ENCODE measurements around the gene CLPSL1. TPM values are rescaled to one million over a fixed set of nuclear protein-coding genes. Genes with fewer than 3 reads are reported as not detected.

The CLPSL1 gene
- total and polyA plus RNA-seq, 2 donors (not counting 1 experiment from before 2014, with no cell fraction given): not detected

GRCh38 chr6:35739645-35740524 lies 40.9 kb upstream of the CLPSL1 start:
- ChIA-PET POLR2A (no interaction called here), CTCF (interaction anchor here (0.6 to 12.6 kb wide), 12 partner anchors 12 to 447 kb away, joined by 3 to 369 read pairs (median 17); no protein-coding TSS in a partner anchor)
- DNase-seq: no peak
- H3K9ac ChIP-seq (ENCODE audit: low read length): no peak overlapping the region
- intact Hi-C loops (cut with micrococcal nuclease): no loop called here
- no peaks in the 10 kb centered on the region for H3K27me3 ChIP-seq (replicated peaks in 1 of 4; ENCODE audit: control extremely low read depth in 1 of 4, control insufficient read depth in 3 of 4, insufficient read depth in 4 of 4, low read length in 3 of 4)
- ATAC-seq (ENCODE audit: low read depth): no peak
- H3K4me3 ChIP-seq (ENCODE audit: control extremely low read depth in 1 of 5, extremely low read depth in 1 of 5, insufficient read depth in 1 of 5, low read depth in 2 of 5, low read length in 4 of 5): no peak overlapping the region
- no peaks in the 10 kb centered on the region for H3K36me3 ChIP-seq (replicated peaks in 1 of 2; ENCODE audit: control extremely low read depth in 1 of 2, control insufficient read depth in 1 of 2, extremely low read depth in 1 of 2, insufficient read depth in 2 of 2, low read length in 1 of 2)
- Mint-ChIP-seq H3K27me3 (no peaks in the 10 kb centered on the region), H3K9me3 (ENCODE audit: insufficient read depth) (no peaks in the 10 kb centered on the region), H3K4me3 (no peak overlapping the region), H3K27ac (no peak overlapping the region), H3K4me1 (peaks cover 15% of the 10 kb centered on the region)
- H3K79me2 ChIP-seq (ENCODE audit: control insufficient read depth, insufficient read depth, low read length): no peaks in the 10 kb centered on the region
- WGBS (ENCODE audit: insufficient coverage): 93% methylated on average over 3 of the region's 5 CpGs
- H3K27ac ChIP-seq (ENCODE audit: low read length in 2 of 2): no peak overlapping the region
- no peaks in the 10 kb centered on the region for H4K20me1 ChIP-seq (ENCODE audit: control insufficient read depth, insufficient read depth, low read length, poor library complexity, severe bottlenecking)
- H3K9me3 ChIP-seq (ENCODE audit: control extremely low read depth in 1 of 3, control insufficient read depth in 2 of 3, insufficient read depth in 1 of 3, low read length in 2 of 3): no peaks in the 10 kb centered on the region
- H3K4me2 ChIP-seq (replicated peaks; ENCODE audit: low read depth, low read length, poor library complexity, severe bottlenecking): no peak overlapping the region
- no peak overlapping the region for H2AFZ ChIP-seq (ENCODE audit: insufficient read depth, low read depth, low read length, poor library complexity, severe bottlenecking)
- TF ChIP-seq CTCF (IDR thresholded peaks at IDR 0.05): no peak
- no peak for TF ChIP-seq EZH2 (IDR thresholded peaks at IDR 0.05; ENCODE audit: borderline replicate concordance, insufficient read depth, low read depth, low read length, poor library complexity, severe bottlenecking)
- H3K4me1 ChIP-seq (ENCODE audit: control insufficient read depth in 2 of 2, insufficient read depth in 2 of 2, low read length in 2 of 2): peaks cover 7 to 17% of the 10 kb centered on the region in 2 donors

- no peak for DNase-seq
- Histone ChIP-seq H3K27ac (ENCODE audit: low read length in 2 of 2) (no peak overlapping the region), H3K4me1 (ENCODE audit: control insufficient read depth in 2 of 2, insufficient read depth in 2 of 2, low read length in 2 of 2) (no peaks in the 10 kb centered on the region), H3K9me3 (ENCODE audit: control extremely low read depth in 1 of 3, control insufficient read depth in 2 of 3, insufficient read depth in 1 of 3, low read length in 2 of 3) (peaks cover 0 to 6% (median 4%) of the 10 kb centered on the region in 3 donors), H2AFZ (ENCODE audit: insufficient read depth, low read depth, low read length, poor library complexity, severe bottlenecking) (no peak overlapping the region), H3K4me2 (replicated peaks; ENCODE audit: low read depth, low read length, poor library complexity, severe bottlenecking) (no peak overlapping the region), H4K20me1 (ENCODE audit: control insufficient read depth, insufficient read depth, low read length, poor library complexity, severe bottlenecking) (no peaks in the 10 kb centered on the region), H3K4me3 (ENCODE audit: control extremely low read depth in 1 of 5, extremely low read depth in 1 of 5, insufficient read depth in 1 of 5, low read depth in 2 of 5, low read length in 4 of 5) (no peak overlapping the region), H3K36me3 (replicated peaks in 1 of 2; ENCODE audit: control extremely low read depth in 1 of 2, control insufficient read depth in 1 of 2, extremely low read depth in 1 of 2, insufficient read depth in 2 of 2, low read length in 1 of 2) (no peaks in the 10 kb centered on the region), H3K27me3 (replicated peaks in 1 of 4; ENCODE audit: control extremely low read depth in 1 of 4, control insufficient read depth in 3 of 4, insufficient read depth in 4 of 4, low read length in 3 of 4) (no peaks in the 10 kb centered on the region), H3K9ac (ENCODE audit: low read length) (no peak overlapping the region), H3K79me2 (ENCODE audit: control insufficient read depth, insufficient read depth, low read length) (no peaks in the 10 kb centered on the region)
- intact Hi-C loops (cut with micrococcal nuclease): no loop called here
- ATAC-seq (ENCODE audit: low read depth): no peak
- Mint-ChIP-seq H3K9me3 (ENCODE audit: insufficient read depth) (peaks cover 6% of the 10 kb centered on the region), H3K4me3 (no peak overlapping the region), H3K27me3 (no peaks in the 10 kb centered on the region), H3K27ac (no peak overlapping the region), H3K4me1 (no peaks in the 10 kb centered on the region)
- WGBS (ENCODE audit: insufficient coverage): 100% methylated on average over 3 of the region's 8 CpGs
- POLR2A ChIA-PET: interaction anchor here (0.6 kb wide), 1 partner anchor 1032 kb away, joined by 11 read pairs; no protein-coding TSS in a partner anchor
- no peak for TF ChIP-seq CTCF (IDR thresholded peaks at IDR 0.05)
- TF ChIP-seq EZH2 (IDR thresholded peaks at IDR 0.05; ENCODE audit: borderline replicate concordance, insufficient read depth, low read depth, low read length, poor library complexity, severe bottlenecking): no peak
- CTCF ChIA-PET: interaction anchor here (0.7 to 12.6 kb wide), 3 partner anchors 22 to 162 kb away, joined by 3 to 369 read pairs (median 4); no protein-coding TSS in a partner anchor
Measured at GRCh38 chr6:35742842-35743241, 38.0 kb upstream of the CLPSL1 start.
